Limb (tissue), 2 donors: ENCODE measurements around the gene GP1BA.

Experiments
- DNase-seq, 2 donors: peaks; one replicate each; pipeline ENCODE4 v3.0.0-alpha.2; 2016; ENCODE audit errors: extremely low spot score in 2 of 2

The GP1BA gene

GRCh38 chr17:4937553-4937952, 5.5 kb downstream of the GP1BA start:
- no peak for DNase-seq

GRCh38 chr17:4938069-4938491, 6.0 kb downstream of the GP1BA start:
- no peak for DNase-seq

GRCh38 chr17:4938688-4939545, 6.8 kb downstream of the GP1BA start:
- no peak for DNase-seq

DNA sequence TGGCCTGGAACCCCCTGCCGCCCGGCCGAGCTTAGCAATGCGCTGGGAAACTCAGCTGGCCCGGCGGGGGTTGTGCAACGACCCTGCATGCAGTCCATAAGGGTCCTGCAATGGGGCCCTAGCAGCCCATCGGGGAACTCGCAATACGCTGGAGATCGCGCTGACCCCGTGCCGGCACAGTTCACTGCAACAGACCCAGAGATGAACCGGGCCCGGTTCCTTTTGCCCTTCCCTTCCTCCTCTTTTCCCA, 7.4 kb downstream of the GP1BA start:
- no peak for DNase-seq

GRCh38 chr17:4939796-4940554, 7.9 kb downstream of the GP1BA start, which contains the start of the genes RNF167 and SLC25A11:
Gene RNF167 (plus strand): TSS chr17:4940268. CDS start chr17:4940910, 642 bp downstream.
Gene SLC25A11 (minus strand): TSS chr17:4940046. CDS start chr17:4939910, 136 bp downstream.
- peak; percentile 95 to 100 for DNase-seq

DNA sequence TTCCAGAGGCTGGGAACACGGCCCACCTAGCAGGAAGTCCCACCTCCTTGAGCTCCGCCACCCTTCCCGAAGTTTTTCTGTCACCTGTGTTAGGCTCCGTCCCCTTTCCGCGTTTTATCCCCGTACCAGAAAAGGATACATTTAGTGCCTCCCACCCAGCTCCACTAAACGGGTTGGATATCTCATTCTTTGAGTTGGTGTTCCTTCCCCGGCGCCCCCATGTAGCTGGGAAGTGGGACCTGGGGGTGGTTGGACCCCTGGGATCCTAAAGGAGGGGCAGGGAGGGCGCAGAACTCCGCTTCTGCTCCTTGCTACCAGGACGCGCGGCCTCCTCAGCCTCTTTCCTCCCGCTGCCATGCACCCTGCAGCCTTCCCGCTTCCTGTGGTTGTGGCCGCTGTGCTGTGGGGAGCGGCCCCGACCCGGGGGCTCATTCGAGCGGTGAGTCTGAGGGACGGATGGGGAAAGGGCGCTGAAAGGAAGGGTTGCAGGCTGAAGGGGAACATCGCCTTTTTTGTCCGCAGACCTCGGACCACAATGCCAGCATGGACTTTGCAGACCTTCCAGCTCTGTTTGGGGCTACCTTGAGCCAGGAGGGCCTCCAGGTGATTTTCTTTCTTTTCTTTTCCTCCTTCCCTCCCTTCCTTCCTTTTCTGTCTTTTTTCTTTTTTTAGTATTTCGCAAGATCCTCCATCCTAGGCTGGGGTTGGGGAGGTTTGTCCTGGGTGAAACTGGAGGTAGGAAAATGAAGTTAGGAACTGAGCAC, 8.7 kb downstream of the GP1BA start:
- no peak for DNase-seq

GRCh38 chr17:4941319-4941610, 9.2 kb downstream of the GP1BA start:
- DNase-seq = no peak

GRCh38 chr17:4942760-4943508, 10.9 kb downstream of the GP1BA start:
- DNase-seq = no peak

DNA sequence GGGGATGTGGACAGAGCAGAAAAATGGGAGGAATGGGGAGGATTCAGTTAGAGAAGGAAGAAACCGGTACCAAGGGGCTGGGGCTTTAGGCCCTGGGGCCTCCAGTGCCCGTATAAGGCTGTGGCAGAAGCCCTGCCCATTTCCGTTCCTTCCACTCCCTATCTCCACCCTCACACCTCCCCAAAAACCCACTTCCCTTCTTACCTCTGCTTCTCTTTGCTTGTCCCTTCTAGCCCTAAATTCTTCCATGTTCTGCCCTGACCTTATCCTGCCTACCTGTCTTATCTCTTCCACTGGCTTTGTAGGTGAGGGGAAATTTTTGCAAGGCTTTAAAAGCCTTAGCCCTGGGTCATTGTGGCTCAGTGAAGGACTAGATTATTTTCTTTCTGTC, 12.1 kb downstream of the GP1BA start:
- no peak for DNase-seq

DNA sequence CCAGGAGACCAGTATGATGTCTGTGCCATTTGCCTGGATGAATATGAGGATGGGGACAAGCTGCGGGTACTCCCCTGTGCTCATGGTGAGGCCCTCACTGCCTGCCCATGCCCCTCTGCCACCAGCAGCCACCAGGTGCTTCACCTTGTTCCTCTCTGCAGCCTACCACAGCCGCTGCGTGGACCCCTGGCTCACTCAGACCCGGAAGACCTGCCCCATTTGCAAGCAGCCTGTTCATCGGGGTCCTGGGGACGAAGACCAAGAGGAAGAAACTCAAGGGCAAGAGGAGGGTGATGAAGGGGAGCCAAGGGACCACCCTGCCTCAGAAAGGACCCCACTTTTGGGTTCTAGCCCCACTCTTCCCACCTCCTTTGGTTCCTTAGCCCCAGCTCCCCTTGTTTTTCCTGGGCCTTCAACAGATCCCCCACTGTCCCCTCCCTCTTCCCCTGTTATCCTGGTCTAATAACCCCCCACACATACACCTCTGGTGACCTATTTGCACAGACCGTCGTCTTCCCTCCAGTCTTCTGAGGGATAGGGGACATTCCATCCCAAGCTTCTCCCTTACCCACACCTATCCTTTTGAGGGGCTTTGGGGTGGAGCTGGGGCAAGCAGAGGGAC, 12.6 kb downstream of the GP1BA start:
- DNase-seq = no peak

DNA sequence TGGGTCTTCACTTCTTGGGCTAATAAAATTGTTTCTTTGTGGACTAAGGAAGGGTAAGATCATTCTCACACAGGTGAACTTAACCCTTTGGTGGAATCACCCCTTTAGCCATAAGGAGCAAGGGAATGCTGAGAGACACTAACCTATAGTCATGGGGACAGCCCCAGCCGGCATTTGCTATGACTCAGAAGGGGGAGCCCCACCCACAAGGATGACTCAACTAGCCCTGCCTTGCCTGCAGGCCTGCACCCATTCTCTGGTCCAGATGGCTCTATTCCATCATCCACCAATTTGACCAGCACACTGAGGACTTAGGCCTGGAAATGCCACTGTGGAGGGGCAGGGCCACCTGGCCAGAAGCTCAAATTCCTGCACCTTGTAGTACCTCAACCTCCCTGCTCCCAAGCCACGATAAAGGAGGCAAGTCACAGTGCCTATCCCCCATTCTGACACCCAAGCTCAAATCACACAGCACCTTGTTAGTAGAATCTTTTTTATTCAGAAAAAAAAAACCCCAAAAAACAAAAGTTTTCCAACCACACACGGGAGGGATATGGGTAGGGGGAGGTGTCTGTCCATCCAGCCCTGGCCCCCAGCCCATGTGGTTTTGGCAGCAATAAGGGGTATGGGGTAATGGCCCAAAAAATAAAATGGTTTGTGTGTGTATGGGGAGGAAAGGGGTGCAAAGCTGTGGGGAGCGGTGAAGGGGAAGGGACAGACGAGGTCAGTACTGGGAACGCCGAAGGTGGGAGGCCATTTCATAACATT, 13.3 kb downstream of the GP1BA start:
- DNase-seq = no peak

DNA sequence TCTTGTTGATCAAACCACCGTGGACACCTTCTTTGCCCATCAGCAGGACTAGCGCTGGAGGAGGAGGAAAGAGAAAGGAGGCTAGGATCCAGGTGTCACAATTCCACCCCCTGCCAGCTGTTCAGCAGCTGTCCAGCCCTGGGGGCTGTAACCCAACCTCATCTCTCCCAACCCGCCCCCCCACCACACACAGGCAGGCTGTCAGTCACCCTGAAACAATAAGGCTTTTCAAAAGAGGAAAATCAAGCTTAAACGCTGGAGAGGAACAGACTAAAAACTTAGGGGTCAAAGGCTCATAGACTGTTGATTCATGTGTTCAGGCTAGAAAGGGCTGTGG, 13.8 kb downstream of the GP1BA start:
- no peak for DNase-seq

DNA sequence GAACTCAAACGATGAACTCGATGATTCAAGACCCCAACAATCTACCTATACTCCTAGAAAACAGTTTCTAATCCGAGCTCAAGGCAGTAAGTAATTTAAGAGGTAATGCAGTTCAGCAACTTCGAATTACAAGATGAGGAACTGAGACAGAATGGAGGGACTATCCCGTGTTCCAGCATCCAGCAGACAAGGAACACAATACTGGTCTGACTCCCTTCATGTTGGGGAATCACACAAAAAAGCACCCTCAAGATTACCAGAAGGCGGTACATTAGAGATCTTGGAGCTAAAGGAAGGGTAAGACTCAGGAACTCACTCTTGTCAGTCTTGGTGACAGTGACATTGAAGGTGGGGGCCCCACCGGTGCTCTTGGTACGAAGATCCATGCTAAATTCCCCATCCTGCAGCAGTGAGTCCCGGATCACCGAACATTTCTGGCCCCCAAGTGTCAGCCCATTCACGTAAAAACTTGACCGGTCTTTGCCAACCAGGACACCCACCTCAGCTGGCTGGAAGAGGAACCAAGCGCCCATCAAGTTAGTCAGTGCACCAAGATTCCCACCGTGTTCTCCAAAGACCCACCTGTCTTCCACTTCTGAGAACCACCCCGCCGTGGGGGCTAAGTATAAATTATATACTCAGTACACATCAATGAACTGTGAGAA, 14.4 kb downstream of the GP1BA start:
- DNase-seq = no peak

GRCh38 chr17:4947010-4947410, 14.9 kb downstream of the GP1BA start:
- no peak for DNase-seq

DNA sequence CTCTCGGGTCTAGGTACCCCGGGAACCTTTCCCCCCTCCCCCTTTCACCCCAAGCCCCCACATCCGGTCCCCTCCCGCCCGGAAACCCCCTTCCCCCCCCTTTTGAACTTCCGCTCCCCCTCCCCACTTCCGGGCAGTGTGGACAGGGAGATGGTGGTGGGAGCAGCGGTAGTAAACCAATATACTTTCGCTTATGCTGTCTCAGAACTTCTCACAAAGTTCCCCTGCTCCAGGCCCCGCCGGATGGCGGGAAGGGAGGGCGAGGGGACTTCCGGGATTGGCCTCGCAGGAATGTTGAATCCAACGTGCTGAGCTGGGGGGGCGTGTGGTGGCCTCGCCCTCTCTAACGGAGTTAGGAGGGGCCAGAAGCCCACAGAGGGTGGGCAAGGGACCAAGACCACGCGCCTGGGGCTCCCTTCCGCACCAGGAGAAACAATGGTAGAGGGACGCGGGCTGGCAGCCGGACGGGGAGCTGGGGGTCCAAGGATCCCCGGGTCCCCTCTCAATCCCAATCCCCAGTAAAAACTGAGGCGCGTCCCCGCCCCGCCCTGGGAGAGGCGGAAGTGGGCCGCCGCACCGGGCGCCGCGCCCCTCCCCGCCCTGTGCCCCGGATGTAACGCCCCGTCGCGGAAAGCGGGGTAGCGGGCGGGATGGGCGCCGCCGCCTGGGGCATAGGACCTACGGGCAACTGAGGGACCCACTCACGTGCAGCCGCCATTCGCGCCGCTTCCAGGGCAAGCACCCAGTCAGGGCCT, 15.5 kb downstream of the GP1BA start:
- DNase-seq = peak; percentile 64 to 81

- peak; percentile 93 to 94 for DNase-seq
These were observed 16.3 kb downstream of the GP1BA start, which contains the start of gene PFN1 for GRCh38 chr17:4948166-4948930. Gene PFN1 (minus strand): TSS chr17:4948530. CDS start chr17:4948394, 136 bp downstream.

DNA sequence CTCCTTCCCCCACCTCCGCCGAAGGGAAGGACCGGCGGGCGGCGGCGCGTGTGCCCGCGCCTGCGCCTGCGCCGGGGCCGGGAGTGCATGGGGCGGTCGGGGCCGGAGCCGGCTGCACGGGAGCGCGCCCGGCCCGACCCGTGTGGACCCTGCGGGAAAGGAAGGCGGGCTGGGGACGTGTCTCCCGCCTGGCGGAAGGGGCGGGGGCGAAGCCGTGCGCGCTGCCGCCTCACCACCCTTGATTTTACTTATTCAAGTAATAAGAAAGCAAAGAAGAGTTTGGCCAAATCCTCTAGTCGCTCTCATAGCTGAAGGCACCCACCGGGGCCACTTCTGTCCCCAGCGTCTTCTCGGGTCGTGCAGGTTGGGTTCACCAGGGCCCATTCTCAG, 16.8 kb downstream of the GP1BA start:
- DNase-seq = peak; percentile 84 to 90
